HG02938 (cell line): ENCODE data around the gene CCT4.
"Not testable (repeated sequence)": the region's sequence is repeated elsewhere in the genome, so short reads cannot be mapped to it uniquely, and the experiment has no call there.

Source experiments
- ATAC-seq: cut with Tn5 transposase; IDR thresholded peaks from one replicate; pipeline ENCODE4 v1.9.1; 2021; ENCODE audit warnings: mild to moderate bottlenecking, moderate library complexity; ENCODE audit not compliant: unreplicated experiment

Gene CCT4

DNA sequence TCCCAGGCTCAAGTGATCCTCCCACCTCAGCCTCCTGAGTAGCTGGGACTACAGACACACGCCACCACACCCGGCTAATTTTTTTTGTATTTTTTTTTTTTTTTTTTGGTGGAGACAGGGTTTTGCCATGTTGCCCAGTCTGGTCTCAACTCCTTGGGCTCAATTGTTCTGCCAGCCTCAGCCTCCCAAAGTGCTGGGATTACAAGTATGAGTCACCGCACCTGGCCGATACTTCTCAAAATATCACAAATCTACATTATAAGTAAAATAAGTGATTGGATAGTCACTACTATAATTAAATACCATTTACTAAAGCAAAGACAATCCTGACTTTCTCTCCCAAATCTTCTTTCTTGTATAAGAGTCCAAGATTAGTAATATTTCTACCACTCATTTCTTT is 9.1 kb downstream of the CCT4 start:
- ATAC-seq = not testable (repeated sequence)

DNA sequence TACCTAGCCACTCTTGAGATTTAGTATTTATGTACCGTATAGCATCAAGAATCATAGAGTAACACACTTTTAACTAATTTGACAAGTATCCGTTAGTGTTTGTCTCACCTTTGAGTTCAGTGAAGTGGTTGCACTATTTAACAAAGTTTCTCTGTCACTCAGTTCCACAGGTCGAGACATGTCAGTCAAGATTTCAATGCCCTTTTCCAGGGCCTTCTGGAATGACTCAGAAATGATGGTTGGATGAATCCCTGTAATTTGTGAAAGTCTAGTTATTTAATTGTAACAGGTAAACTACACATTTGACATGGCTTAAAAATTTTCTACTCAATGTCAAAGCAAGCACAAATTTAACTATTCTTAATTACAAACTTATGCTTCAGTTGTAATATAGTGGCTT is 9.7 kb downstream of the CCT4 start:
- ATAC-seq = no peak

DNA sequence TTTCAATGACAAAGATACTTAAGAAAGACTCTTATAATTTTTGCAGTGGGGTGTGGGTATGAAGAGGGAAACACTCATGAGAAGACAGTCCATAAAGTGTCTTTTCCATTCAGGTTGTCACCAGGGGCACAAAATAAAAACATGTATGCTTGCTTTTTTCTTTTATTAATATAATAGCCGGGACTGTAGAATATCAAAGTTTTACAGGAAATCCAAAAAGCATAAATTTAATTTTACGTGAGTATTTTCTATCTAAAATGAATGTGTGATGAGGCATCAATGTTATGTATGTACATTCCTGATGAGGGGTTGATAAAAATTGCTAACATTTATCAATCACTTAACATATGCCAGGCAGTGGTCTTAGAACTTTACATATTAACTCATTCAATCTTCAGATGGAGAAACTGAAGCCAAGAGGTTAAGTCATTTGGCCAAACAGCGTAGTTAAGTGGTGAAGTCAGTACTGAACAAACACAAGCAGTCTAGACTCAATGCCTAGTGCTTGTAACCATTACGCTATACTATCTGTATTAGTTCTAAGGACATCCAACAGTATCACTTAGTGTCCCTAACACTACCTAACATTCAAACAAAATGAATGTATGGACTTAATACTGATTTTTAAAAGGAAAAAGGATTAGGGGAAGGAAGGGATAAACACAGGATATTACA is 10.7 kb downstream of the CCT4 start:
- ATAC-seq = no peak

DNA sequence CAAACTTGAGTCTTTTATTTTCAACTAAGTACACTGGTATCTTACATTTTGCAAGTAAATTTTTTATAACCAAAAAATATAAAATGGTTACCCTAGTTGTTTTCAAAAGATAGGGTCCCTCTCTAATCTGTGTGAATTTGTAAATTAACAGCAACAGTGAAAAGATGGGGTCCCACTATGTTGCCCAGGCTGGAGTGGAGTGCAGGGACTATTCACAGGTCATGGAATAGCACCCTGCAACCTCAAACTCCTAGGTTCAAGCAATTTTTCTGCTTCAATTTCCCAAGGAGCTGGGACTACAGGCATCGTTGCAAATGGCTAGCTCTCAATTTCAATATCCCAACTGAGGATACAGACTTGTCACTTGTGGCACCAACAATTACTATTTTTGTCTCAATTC is 12.1 kb downstream of the CCT4 start:
- ATAC-seq = no peak

DNA sequence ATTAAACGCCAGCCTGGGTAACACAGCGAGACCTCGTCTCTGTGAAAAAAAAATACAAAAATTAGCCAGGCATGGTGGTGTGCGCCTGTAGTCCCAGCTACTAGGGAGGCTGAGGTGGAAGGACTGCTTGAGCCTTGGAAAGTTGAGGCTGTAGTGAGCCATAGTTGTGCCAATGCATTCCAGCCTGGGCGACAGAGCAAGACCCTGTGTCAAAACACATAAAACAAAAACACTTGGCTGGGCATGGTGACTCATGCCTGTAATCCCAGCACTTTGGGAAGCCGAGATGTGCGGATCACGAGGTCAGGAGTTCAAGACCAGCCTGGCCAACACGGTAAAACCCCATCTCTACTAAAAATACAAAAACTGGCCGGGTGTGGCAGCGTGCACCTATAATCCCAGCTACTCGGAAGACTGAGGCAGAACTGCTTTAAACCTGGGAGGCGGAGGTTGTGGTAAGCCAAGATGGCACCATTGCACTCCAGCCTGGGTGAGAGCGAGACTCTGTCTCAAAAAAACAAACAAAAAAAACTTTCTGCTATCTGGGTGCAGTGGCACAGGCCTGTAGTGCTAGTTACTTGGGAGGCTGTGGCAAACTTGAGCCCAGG is 21.9 kb downstream of the CCT4 start:
- ATAC-seq = not testable (repeated sequence)

DNA sequence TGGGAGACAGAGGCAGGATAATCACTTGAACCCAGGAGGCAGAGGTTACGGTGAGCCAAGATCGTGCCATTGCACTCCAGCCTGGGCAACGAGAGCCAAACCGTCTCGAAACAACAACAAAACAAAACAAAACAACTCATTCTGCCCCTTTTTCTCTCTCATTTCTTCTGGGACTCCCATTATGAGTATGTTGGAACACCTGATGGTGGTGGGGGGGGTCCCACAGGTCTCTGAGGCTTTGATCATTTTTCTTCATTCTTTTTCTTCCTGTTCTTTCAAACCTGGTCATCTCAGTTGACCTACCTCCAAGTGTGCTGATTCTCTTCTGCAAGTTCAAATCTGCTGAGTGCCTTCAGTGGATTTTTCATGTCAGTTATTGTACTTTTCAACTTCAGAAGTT is 26.4 kb downstream of the CCT4 start:
- ATAC-seq = no peak

DNA sequence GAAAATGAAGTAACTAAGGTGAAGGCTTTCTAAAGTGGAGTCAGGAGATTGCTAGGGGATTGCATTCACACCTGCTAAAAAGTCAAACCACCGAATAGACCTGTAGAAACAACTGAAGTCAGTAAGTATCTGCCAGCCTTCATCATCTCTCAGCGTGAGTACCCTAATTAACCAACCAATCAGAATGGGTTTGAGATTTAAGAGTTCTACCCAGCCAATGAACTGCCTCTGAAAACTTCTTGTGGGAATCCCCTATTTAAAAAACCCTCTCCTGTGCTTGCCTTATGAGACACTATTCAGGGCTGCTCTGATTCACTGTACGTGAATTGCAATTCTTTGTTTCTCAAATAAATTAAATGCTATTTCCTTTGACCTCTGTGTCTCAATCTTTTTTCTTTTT is 31.2 kb downstream of the CCT4 start:
- ATAC-seq = no peak

DNA sequence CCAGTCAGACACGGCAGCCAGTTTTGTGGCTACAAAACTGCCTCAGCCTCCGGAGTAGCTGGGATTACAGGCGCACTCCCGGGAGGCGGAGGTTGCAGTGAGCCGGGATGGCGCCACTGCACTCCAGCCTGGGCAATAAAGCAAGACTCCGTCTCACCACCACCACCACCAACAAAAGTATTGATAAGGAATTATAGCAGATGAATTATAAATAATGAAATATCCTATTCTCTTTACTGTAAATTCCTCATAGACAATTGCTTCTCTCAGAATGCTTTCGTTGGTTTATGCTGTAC is 33.2 kb downstream of the CCT4 start:
- no peak for ATAC-seq

DNA sequence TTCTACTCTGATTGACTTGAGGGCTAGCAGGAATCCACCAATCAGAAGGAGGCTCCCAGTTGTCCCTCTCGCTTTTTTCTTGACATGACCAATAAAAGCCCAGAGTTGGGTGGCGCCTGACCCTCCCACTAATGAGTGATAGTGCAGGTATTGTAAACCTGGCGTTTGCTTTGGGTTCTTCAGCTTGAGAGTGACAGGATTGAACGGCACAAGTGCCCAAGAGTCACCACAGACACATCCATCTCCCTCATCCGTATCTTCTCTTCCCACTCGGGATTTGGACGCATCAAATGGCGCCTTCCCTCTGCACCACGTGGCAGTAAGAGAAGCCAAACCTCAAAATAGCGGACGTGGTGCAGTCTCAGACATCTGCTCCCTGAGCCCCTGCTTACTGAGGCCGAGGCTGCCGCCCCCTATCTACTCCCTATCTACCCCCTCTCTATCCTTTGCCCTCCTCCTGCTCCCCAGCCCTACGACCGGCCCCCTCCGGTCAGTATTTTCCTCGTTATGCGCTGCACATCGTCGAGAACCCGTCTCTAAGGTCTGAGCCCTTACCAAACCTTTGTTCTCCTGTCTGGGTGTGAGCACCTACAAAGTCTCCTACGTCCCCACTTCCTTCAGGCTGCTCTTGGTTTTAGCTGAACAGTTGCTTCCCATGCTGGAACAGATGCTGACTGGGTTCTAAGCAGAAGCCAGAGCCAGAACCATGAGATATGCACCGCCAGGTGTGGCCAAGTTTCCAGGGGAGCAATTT is 33.7 kb downstream of the CCT4 start:
- peak; percentile 91 for ATAC-seq

DNA sequence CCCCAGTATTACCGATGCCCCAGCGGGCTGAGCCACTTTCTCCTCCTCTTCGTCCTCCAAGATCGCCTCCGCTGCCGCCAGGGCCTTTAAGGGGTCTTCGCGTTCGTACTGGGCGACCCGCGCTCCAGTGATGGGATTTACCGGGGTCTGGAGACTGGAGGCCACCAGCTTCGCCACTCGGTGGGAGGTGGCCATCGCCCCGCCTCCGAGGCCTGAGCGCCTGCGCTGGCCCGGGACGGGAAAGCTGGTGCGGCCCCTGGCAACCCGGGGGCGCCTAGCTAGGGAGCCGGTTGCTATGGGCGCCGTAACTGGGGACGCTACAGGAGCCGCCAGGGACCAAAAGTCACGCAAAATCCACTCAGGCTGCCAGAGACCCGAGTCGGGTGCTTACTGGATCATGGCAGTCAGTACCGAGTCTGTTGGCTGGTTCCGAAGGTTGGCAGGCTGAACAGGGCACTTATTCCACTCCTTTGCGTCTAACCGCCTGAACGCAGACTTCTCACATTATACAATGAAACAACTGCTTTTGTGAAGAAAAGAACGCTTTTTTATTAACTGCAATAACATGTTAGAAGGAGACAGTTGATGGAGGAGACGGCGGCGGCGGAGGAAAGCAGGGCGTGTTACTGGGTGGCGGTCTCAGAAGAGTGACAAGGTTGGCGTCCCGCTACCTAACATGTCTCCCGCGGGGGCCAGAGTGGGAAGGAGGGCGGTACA is 34.5 kb downstream of the CCT4 start, which contains the start of gene FAM161A:
TSS of gene FAM161A (minus strand) at position 214 of the 717 bp plus-strand sequence. CDS start at position 195, 19 bp downstream.
- ATAC-seq = peak; percentile 68

DNA sequence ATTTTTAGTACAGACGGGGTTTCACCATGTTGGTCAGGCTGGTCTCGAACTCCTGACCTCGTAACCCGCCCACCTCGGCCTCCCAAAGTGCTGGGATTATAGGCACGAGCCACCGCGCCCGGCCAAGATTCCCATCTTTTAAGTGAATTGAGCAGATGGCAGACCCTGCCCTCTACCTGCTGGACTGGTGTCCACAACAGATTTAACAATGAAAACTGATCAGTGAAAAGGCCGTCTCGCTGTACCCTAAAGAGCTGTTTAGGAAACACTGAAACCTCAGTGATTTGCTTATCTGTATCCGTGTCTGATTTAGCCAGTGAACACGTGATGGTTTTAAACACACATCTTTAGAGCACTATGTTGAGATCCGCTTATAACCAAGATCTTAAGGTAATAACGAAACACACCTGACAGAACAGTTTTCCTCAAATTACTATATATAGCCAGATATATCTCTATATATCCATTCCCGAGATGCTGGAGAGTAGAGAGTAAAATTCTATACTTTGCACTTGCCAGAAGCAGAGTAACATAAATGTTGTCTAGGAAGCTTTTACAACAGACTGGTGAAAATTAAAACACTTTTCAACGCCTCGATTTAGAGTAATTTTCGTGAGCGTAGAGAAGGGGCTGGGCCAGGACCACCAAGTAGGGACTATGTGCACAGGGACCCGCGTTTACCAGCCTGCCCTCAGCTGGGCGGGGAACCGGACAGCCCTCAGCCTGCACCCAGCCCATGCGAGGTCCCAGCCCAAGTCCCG is 35.2 kb downstream of the CCT4 start:
- ATAC-seq = peak; percentile 48

DNA sequence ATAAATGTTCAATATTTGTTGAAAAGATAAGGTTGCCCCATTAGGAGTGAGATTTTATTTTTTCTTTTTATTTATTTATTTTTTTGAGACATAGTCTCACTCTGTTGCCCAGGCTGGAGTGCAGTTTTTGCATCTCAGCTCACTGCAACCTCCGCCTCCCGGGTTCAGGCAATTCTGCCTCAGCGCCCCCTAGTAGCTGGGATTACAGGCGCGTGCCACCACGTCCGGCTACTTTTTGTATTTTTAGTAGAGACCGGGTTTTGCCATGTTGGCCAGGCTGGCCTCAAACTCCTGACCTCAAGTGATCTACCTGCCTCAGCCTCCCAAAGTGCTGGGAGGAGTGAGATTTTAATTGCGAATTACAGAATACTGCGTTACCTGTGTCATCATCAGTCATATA is 37.2 kb downstream of the CCT4 start:
- not testable (repeated sequence) for ATAC-seq

DNA sequence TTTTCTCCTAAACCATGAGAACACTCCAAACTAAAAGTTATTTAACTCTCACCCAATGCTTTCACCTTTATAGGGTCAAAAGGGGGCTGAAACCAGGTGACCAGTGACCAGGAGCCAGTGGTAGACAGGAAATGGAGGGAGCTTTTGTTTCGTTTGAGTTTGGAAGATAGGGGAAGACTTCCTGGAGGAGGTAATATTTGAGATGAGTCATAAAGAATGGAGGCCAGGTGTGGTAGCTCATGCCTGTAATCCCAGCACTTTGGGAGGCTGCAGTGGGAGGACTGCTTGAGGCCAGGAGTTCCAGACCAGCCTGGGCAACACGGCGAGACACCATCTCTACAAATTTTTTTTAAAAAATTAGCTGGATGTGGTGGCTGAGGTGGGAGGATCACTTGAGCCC is 43.1 kb downstream of the CCT4 start:
- ATAC-seq = no peak

DNA sequence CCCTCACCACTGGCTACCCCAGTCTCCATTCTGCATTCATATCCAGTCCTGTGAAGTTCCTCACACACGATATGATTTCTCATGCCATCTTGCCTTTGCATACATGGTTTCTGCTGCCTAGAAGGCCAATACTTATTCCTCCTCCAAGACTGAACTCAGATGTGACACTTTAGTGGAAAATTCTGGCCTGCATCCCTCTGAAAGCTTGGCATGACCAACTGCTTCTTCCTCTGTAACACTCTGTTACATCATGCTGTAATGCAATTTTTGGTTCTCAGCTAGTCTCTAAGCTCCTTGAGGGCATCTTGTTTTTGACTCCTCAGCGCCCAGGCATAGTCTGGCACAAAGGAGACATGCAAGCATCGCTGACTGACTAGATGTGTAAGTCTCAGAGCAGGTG is 47.2 kb downstream of the CCT4 start:
- no peak for ATAC-seq

DNA sequence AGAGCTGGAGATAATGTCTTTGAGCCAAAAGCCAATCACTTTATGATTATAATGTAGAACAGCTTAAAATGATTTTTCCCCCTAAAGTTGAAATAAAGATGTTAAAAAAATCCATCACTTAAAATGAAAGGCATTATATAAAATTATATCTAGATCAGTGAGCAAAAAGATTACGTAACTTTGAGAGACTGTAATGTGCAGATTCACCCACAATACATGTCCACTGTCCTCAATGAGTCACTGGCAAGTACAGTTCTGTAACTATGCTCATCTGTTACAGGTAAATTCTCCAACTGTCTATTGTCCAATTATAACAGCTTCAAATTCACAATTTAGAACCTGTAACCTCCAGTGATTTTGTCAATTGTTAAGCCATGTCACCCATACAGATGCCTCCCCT is 53.6 kb downstream of the CCT4 start:
- ATAC-seq = no peak

DNA sequence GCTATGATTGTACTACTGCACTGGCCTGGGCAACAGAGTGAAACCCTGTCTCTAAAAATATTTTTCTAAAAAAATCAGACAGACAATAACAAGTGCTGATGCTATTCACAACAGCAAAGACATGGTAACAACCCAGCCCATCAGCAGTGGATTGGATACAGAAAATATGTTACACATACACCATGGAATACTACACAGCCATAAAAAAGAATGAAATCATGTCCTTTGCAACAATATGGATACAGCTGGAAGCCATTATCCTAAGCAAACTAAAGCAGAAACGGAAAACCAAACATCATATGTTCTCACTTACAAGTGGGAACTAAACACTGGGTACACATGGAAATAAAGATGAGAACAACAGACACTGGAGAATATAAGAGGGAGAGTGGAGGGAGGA is 54.5 kb downstream of the CCT4 start:
- ATAC-seq = no peak

DNA sequence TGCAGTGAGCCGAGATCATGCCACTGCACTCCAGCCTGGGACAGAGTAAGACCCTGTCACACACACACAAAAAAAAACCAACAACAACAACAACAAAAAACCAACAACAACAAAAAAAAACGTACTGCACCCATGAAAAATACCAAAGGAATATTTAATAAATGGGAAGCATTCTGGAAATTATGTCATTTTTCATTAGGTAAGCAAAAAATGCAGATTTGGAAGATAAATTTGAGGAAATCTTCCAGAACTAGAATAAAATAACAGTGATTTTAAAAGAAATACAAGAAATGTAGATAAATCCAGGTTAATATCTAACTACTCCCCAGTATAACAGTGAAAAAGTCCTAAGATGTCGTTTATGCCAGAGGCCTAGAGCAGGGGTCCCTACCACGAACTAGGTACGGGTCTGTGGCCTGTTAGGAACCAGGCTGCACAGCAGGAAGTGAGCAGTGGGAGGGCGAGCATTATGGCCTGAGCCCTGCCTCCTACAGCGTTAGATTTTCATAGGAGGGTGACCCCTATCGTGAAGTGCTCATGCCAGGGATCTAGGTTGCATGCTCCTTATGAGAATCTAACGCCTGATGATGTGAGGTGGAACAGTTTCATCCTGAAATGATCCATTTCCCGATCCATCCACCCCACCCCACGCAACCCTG is 56.1 kb downstream of the CCT4 start:
- no peak for ATAC-seq

DNA sequence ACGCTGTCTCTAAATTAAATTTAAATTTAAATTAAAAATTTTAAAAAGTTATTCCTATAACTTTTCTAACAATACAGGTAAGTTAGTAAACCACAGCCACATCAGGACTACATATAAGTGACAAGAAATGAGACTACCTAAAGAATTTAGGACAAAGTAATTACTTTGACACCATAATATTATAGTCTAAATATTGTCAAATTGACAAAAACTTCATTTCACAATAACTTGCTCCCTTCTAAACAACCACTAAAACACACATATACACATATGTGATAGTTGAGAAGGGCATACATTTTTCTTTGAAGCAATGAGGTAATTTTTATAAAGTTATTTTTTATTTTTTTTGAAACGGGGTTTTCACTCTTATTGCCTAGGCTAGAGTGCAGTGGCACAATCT is 66.2 kb downstream of the CCT4 start:
- no peak for ATAC-seq
